ENCODE data around the gene LARGE1. TPM values are rescaled to one million over a fixed set of nuclear protein-coding genes. Genes with fewer than 3 reads are reported as not detected.

LARGE1 gene
- total and polyA plus RNA-seq, 2 of the 13 experiments (the other 11 are each of a cell fraction or from before 2014, with no cell fraction given) = 8.4 to 11.0 TPM

DNA sequence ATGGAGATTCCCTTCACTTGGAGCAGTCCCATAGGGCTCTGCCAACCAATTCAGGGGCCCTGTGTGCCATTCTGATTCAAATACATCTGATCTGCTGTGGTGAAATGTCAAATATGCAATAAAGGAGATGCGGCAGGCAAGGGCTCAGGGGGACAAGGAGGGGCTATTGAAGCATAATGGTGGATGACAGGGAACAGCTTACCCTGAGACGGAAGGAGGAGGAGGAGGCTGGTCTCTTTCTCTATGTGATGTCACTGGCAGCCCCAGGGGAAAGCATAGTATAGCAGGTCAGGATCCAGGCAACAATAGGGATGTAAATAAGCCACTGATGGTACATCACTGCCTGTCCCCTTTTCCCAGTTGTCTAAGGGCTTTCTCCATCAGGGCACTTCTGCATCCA is 511.2 kb downstream of the LARGE1 start:
- Histone ChIP-seq H2AFZ (ENCODE audit: low read length) (no peak overlapping the region), H3K9ac (ENCODE audit: insufficient read depth, low read depth, low read length) (no peak overlapping the region), H4K20me1 (ENCODE audit: insufficient read depth, low read length) (no peaks in the 10 kb centered on the region), H3K36me3 (replicated peaks in 1 of 2; ENCODE audit: control insufficient read depth in 1 of 2, insufficient read depth in 2 of 2, low read length in 2 of 2) (no peaks in the 10 kb centered on the region), H3K4me3 (replicated peaks in 1 of 3; ENCODE audit: insufficient read depth in 1 of 3, low read depth in 2 of 3, low read length in 3 of 3) (no peak overlapping the region), H3K4me2 (ENCODE audit: low read depth, low read length) (no peak overlapping the region), H3K4me1 (ENCODE audit: insufficient read depth, low read length) (peaks cover 23% of the 10 kb centered on the region), H3K27ac (ENCODE audit: extremely low read length, insufficient read depth, low read length) (no peak overlapping the region), H3K9me3 (ENCODE audit: low read length) (no peaks in the 10 kb centered on the region), H3K79me2 (ENCODE audit: insufficient read depth, low read length) (no peaks in the 10 kb centered on the region), H3K27me3 (ENCODE audit: control insufficient read depth in 1 of 2, insufficient read depth in 2 of 2, low read length in 2 of 2) (no peaks in the 10 kb centered on the region)
- POLR2A ChIA-PET = no interaction called here
- CTCF ChIA-PET (ENCODE audit: low intra/inter-chr PET ratio, low total read pairs) = no interaction called here
- DNase-seq (ENCODE audit: low spot score) (no peak), FAIRE-seq (no peak), ATAC-seq (no peak)
- TF ChIP-seq, protein P1, sequence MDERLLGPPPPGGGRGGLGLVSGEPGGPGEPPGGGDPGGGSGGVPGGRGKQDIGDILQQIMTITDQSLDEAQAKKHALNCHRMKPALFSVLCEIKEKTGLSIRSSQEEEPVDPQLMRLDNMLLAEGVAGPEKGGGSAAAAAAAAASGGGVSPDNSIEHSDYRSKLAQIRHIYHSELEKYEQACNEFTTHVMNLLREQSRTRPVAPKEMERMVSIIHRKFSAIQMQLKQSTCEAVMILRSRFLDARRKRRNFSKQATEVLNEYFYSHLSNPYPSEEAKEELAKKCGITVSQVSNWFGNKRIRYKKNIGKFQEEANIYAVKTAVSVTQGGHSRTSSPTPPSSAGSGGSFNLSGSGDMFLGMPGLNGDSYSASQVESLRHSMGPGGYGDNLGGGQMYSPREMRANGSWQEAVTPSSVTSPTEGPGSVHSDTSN (CRISPR knock-in tag; IDR thresholded peaks at IDR 0.05) = no peak
- no peak for TF ChIP-seq ZNF749 (CRISPR knock-in tag; IDR thresholded peaks at IDR 0.05; ENCODE audit: borderline replicate concordance)
- no peak for TF ChIP-seq KDM5A (IDR thresholded peaks at IDR 0.05; ENCODE audit: borderline replicate concordance, low read length)
- TF ChIP-seq CREB3 (CRISPR knock-in tag; IDR thresholded peaks at IDR 0.05) = no peak
- no peak for TF ChIP-seq ZNF12 (CRISPR knock-in tag; IDR thresholded peaks at IDR 0.05)
- no peak for TF ChIP-seq ZNF562 (CRISPR knock-in tag; IDR thresholded peaks at IDR 0.05; ENCODE audit: borderline replicate concordance)
- TF ChIP-seq, protein P2, sequence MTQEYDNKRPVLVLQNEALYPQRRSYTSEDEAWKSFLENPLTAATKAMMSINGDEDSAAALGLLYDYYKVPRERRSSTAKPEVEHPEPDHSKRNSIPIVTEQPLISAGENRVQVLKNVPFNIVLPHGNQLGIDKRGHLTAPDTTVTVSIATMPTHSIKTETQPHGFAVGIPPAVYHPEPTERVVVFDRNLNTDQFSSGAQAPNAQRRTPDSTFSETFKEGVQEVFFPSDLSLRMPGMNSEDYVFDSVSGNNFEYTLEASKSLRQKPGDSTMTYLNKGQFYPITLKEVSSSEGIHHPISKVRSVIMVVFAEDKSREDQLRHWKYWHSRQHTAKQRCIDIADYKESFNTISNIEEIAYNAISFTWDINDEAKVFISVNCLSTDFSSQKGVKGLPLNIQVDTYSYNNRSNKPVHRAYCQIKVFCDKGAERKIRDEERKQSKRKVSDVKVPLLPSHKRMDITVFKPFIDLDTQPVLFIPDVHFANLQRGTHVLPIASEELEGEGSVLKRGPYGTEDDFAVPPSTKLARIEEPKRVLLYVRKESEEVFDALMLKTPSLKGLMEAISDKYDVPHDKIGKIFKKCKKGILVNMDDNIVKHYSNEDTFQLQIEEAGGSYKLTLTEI (CRISPR knock-in tag; conservative IDR thresholded peaks at IDR 0.05) = no peak
- no peak for TF ChIP-seq ZMAT3 (CRISPR knock-in tag; conservative IDR thresholded peaks at IDR 0.05)
- TF ChIP-seq PAWR (CRISPR knock-in tag; IDR thresholded peaks at IDR 0.05; ENCODE audit: borderline replicate concordance) = no peak
- TF ChIP-seq ZC3H4 (CRISPR knock-in tag; IDR thresholded peaks at IDR 0.05; ENCODE audit: borderline replicate concordance) = no peak
- TF ChIP-seq ATF3 (CRISPR knock-in tag; IDR thresholded peaks at IDR 0.05) = no peak
- WGBS (ENCODE audit: low lambda C conversion rate) = 98% methylated on average over 2 of the region's 2 CpGs
- BruUV-seq (replicated peaks) = no TSS peak
- intact Hi-C loops (cut with micrococcal nuclease; ENCODE audit: unreplicated experiment) (no loop called here), in situ Hi-C loops (cut with HindIII; ENCODE audit: extremely low pct_ligation_motif_present, low pct_unique_long_range_greater_than_20kb) (no loop called here)
